SK-N-SH treated with all-trans-retinoic acid at 6 μM for 48 hours (cell line): Measurements from ENCODE around the gene ZNF808.
"Not testable (repeated sequence)": the region's sequence is repeated elsewhere in the genome, so short reads cannot be mapped to it uniquely, and the experiment has no call there.

ENCODE experiments used
- ATAC-seq: fragments of 200-7000 bp; cut with Tn5 transposase; 3 replicates; pipeline ENCODE4 v1.9.1; 2020; ENCODE audit warnings: mild to moderate bottlenecking, moderate library complexity
- BACH2 ChIP-seq: fragments of 250-450 bp; sonication (Bioruptor Pico); IDR thresholded peaks from 2 replicates; pipeline ENCODE4 v1.9.0; 2021; ENCODE audit warnings: mild to moderate bottlenecking, borderline replicate concordance
- CSDC2 ChIP-seq: fragments of 250-450 bp; sonication (Bioruptor Pico); IDR thresholded peaks from 2 replicates; pipeline ENCODE4 v1.5.0; 2020; ENCODE audit warnings: mild to moderate bottlenecking, moderate library complexity
- ESRRG ChIP-seq: fragments of 250-450 bp; sonication (Bioruptor Pico); IDR thresholded peaks from 2 replicates; pipeline ENCODE4 v1.6.1; 2021; ENCODE audit warnings: mild to moderate bottlenecking
- GLIS3 ChIP-seq: fragments of 250-450 bp; sonication (Bioruptor Pico); IDR thresholded peaks from 2 replicates; pipeline ENCODE4 v1.5.0; 2020; ENCODE audit warnings: mild to moderate bottlenecking, moderate library complexity
- OSR1 ChIP-seq: fragments of 250-450 bp; sonication (Bioruptor Pico); IDR thresholded peaks from 2 replicates; pipeline ENCODE4 v1.8.0; 2022; ENCODE audit warnings: moderate library complexity, mild to moderate bottlenecking, inconsistent platforms
- PPARA ChIP-seq: fragments of 250-450 bp; sonication (Bioruptor Pico); IDR thresholded peaks from 2 replicates; pipeline ENCODE4 v1.5.0; 2020; ENCODE audit warnings: mild to moderate bottlenecking, borderline replicate concordance
- SNAI2 ChIP-seq: fragments of 250-450 bp; sonication (Bioruptor Pico); IDR thresholded peaks from 2 replicates; pipeline ENCODE4 v1.5.0; 2020; ENCODE audit warnings: mild to moderate bottlenecking, moderate library complexity
- TCF4 ChIP-seq: fragments of 250-450 bp; sonication (Bioruptor Pico); IDR thresholded peaks from 2 replicates; pipeline ENCODE4 v1.8.0; 2021; ENCODE audit warnings: mild to moderate bottlenecking, moderate library complexity, borderline replicate concordance
- ZNF565 ChIP-seq: fragments of 450-650 bp; formaldehyde crosslinking; conservative IDR thresholded peaks from 2 replicates; pipeline ENCODE4 v1.5.0; 2020; ENCODE audit warnings: low read depth, mild to moderate bottlenecking, moderate library complexity
- ZNF70 ChIP-seq: fragments of 450-650 bp; formaldehyde crosslinking; IDR thresholded peaks from 2 replicates; pipeline ENCODE4 v1.5.0; 2020; ENCODE audit warnings: mild to moderate bottlenecking, moderate library complexity
- ZNF8 ChIP-seq: fragments of 450-650 bp; formaldehyde crosslinking; IDR thresholded peaks from 2 replicates; pipeline ENCODE4 v1.5.0; 2020; ENCODE audit warnings: mild to moderate bottlenecking, moderate library complexity
- TF ChIP-seq, protein P1 (sequence below): fragments of 250-450 bp; sonication (Bioruptor Pico); IDR thresholded peaks from 2 replicates; pipeline ENCODE4 v1.8.0; 2020; ENCODE audit warnings: mild to moderate bottlenecking, moderate library complexity, borderline replicate concordance
- TF ChIP-seq, protein P2 (sequence below): fragments of 250-450 bp; sonication (Bioruptor Pico); IDR thresholded peaks from 2 replicates; pipeline ENCODE4 v1.5.1; 2021; ENCODE audit warnings: mild to moderate bottlenecking, moderate library complexity
- TF ChIP-seq, protein P3 (sequence below): fragments of 250-450 bp; sonication (Bioruptor Pico); IDR thresholded peaks from 2 replicates; pipeline ENCODE4 v1.5.1; 2020; ENCODE audit warnings: low read depth, mild to moderate bottlenecking, moderate library complexity
- TF ChIP-seq, protein P4 (sequence below): fragments of 250-450 bp; sonication (Bioruptor Pico); IDR thresholded peaks from 2 replicates; pipeline ENCODE4 v1.8.0; 2021; ENCODE audit warnings: low read depth, mild to moderate bottlenecking, moderate library complexity, borderline replicate concordance

The ZNF808 gene

DNA sequence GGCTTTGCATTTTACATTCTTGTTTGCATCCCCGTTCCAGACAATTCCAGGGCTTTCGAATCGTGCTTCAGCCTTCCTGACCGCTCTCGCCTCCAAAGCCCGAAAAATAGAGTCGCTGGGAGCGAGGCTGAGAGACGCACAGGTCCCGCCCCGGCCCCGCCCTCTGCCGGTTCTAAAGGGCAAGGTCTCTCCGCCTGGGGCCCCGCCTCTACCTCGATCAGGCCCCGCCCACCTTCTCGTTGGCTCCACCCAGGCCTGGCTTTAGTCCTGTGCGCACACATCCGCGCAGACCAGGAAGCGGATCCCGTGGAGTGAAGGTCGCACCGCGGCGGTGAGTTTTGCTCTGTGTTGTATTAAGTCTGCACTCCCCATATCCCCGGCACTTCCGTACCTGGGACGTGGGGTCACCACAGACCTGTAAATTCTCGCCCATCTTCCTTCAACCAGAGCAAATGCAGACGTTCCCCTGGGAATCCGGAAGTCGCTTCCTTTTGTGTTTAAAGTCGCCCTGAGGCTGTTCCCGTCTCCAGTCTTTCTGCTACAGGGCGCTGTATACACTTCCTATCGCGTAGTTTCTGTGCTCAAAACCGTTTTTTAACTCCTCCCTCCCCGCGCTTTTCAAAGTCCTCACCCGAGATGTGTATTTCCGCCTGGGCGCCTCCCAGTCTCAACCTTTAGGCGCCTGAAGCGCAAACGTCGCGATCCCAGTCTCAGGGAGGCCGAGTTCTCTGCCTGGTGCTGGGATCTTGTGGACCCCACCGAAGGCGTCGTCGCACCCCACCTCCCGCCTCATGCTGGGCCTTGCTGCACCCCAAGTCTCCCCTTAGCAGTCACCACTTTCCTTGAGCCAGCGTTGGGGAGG, 42.8 kb downstream of the ZNF808 start, which contains the start of gene ZNF701:
Gene ZNF701, plus strand, starts transcription at position 288 of the 862 bp plus-strand sequence. CDS start 3,861 bp downstream, outside the sequence.
- no peak for TF ChIP-seq BACH2 (CRISPR knock-in tag)
- no peak for TF ChIP-seq ZNF8 (CRISPR knock-in tag)
- TF ChIP-seq ESRRG (CRISPR knock-in tag), result no peak

DNA sequence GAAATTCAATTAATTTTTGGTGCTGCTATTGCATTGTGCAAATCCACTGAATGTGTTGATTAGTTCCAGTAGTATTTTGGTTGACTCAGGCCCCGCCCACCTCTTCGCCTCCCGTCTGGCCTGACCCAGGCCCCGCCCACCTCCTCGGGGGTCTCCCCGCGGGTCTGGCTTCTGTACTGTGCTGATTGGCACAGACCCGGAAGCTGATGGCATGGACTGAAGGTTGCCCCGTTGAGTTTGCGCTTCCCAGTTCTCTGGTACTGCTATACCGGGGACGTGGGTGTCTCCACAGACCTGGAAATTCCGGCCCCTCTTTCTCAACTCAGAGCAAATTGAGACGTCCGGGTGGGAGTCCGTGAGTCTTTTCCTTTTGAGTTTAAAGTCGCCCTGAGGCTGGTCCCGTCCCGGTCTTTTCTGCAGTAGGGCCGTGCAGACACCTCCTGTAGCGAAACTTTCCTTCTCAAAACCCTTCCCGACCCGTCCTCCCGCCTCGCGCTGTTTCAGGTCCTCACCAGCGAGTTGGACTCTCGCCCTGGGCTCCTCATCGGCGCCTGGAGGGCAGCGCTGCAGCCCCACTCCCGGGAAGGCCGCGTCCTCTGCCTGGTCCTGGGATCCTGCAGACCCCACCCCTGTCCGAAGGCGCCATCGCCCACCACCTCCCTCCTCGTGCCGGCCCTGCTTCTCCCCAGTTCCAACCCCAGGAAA, 57.4 kb downstream of the ZNF808 start:
- TF ChIP-seq ZNF70 (CRISPR knock-in tag), result no peak
- TF ChIP-seq TCF4 (CRISPR knock-in tag), result no peak
- TF ChIP-seq, protein P1, sequence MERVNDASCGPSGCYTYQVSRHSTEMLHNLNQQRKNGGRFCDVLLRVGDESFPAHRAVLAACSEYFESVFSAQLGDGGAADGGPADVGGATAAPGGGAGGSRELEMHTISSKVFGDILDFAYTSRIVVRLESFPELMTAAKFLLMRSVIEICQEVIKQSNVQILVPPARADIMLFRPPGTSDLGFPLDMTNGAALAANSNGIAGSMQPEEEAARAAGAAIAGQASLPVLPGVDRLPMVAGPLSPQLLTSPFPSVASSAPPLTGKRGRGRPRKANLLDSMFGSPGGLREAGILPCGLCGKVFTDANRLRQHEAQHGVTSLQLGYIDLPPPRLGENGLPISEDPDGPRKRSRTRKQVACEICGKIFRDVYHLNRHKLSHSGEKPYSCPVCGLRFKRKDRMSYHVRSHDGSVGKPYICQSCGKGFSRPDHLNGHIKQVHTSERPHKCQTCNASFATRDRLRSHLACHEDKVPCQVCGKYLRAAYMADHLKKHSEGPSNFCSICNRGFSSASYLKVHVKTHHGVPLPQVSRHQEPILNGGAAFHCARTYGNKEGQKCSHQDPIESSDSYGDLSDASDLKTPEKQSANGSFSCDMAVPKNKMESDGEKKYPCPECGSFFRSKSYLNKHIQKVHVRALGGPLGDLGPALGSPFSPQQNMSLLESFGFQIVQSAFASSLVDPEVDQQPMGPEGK (CRISPR knock-in tag), result no peak
- no peak for TF ChIP-seq ZNF565 (CRISPR knock-in tag)
- no peak for TF ChIP-seq GLIS3 (CRISPR knock-in tag)
- no peak for TF ChIP-seq OSR1 (CRISPR knock-in tag)
- no peak for TF ChIP-seq PPARA (CRISPR knock-in tag)
- no peak for TF ChIP-seq CSDC2 (CRISPR knock-in tag)
- TF ChIP-seq, protein P2, sequence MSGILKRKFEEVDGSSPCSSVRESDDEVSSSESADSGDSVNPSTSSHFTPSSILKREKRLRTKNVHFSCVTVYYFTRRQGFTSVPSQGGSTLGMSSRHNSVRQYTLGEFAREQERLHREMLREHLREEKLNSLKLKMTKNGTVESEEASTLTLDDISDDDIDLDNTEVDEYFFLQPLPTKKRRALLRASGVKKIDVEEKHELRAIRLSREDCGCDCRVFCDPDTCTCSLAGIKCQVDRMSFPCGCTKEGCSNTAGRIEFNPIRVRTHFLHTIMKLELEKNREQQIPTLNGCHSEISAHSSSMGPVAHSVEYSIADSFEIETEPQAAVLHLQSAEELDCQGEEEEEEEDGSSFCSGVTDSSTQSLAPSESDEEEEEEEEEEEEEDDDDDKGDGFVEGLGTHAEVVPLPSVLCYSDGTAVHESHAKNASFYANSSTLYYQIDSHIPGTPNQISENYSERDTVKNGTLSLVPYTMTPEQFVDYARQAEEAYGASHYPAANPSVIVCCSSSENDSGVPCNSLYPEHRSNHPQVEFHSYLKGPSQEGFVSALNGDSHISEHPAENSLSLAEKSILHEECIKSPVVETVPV (CRISPR knock-in tag), result no peak
- TF ChIP-seq BACH2 (CRISPR knock-in tag), result no peak

More for the DNA sequence above, 42.8 kb downstream of the ZNF808 start, which contains the start of gene ZNF701:
- ATAC-seq, result peak; percentile 99

DNA sequence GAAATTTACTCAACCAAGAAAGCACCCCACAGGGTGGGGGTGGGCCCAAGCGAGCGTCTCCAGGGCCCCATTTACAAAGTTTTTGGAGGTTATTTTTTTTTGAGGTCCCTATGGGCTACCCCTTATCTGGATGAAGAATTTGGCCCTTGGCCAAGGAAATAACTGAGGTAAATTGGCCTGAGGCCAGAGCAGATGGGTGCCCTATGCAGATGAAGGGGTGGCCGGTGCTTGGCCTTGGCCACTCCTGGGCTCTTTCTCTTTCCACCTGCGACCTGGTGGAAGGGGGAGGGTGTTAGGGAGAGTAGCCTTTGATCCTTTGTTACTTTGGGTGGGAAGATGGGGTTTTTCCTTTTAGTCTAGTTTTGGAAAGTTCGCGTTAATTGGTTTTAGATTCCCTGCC, 58.1 kb downstream of the ZNF808 start:
- ATAC-seq, result no peak
- no peak for TF ChIP-seq ZNF565 (CRISPR knock-in tag)

More for the DNA sequence above, 57.4 kb downstream of the ZNF808 start:
- ATAC-seq, result no peak

DNA sequence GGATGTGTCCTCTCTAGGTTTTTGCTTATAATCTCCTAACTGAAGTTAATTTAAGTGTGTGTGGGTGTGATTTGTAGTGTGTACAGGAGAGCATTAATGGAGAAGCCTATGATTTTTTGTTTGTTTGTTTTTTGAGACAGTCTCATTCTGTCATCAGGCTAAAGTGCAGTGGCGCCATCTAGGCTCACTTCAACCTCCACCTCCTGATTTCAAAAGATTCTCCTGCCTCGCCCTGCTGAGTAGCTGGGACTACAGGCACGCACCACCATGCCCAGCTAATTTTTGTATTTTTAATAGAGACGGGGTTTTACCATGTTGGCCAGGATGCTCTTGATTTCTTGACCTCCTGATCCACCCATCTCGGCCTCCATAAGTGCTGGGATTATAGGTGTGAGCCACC, 63.3 kb downstream of the ZNF808 start:
- no peak for TF ChIP-seq GLIS3 (CRISPR knock-in tag)
- TF ChIP-seq, protein P3, sequence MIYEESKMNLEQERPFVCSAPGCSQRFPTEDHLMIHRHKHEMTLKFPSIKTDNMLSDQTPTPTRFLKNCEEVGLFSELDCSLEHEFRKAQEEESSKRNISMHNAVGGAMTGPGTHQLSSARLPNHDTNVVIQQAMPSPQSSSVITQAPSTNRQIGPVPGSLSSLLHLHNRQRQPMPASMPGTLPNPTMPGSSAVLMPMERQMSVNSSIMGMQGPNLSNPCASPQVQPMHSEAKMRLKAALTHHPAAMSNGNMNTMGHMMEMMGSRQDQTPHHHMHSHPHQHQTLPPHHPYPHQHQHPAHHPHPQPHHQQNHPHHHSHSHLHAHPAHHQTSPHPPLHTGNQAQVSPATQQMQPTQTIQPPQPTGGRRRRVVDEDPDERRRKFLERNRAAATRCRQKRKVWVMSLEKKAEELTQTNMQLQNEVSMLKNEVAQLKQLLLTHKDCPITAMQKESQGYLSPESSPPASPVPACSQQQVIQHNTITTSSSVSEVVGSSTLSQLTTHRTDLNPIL (CRISPR knock-in tag), result no peak
- TF ChIP-seq, all 23 proteins: peak for 0
- no peak for ATAC-seq

DNA sequence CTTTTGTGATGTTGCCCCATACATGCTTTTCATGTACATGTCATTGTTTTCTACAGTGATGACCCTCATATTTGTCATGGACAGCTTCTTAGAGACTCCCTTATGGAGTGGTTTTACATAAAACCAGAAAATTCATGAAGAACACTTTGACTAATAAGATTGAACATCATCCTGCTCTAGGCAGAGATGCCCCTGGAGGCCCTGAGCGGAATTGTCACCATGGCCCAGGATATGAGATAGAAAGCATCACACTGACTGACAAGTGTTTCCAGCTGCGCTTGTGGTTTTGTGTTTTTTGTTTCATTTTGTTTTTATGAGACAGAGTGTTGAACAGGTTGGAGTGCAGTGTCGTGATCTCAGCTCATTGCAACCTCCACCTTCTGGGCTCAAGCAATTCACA, 64.8 kb downstream of the ZNF808 start:
- ATAC-seq, result no peak
- TF ChIP-seq SNAI2 (CRISPR knock-in tag), result no peak

DNA sequence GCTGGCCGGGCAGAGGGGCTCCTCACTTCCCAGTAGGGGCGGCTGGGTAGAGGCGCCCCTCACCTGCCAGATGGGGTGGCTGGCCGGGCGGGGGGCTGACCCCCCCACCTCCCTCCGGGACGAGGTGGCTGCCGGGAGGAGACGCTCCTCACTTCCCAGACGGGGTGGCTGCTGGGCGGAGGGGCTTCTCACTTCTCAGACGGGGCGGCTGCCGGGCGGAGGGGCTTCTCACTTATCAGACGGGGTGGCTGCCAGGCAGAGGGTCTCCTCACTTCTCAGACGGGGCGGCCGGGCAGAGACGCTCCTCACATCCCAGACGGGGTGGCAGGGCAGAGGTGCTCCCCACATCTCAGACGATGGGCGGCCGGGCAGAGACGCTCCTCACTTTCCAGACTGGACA, 66.0 kb downstream of the ZNF808 start:
- ATAC-seq, result not testable (repeated sequence)

DNA sequence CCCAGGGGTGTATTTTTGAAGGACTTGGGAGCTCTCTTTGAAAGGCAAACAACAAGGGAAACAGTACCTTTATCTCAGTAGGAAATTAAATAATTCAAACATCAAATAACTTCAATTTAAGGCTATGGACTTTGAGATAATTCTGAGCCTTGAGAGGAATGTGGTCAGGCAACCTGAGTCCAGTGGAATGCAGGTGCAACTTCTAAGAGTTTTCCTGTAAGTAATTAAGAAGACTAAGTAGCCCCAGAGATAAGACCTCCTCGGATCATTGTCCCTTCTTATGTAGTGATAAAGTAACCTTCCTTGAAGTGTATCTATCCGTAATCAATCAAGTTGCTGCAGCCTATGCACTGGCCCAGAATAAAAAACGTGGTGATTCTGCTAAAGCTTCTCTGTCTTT, 71.8 kb downstream of the ZNF808 start:
- no peak for ATAC-seq
- TF ChIP-seq PPARA (CRISPR knock-in tag) (no peak), ESRRG (CRISPR knock-in tag) (no peak), ZNF70 (CRISPR knock-in tag) (no peak)
- TF ChIP-seq, protein P4, sequence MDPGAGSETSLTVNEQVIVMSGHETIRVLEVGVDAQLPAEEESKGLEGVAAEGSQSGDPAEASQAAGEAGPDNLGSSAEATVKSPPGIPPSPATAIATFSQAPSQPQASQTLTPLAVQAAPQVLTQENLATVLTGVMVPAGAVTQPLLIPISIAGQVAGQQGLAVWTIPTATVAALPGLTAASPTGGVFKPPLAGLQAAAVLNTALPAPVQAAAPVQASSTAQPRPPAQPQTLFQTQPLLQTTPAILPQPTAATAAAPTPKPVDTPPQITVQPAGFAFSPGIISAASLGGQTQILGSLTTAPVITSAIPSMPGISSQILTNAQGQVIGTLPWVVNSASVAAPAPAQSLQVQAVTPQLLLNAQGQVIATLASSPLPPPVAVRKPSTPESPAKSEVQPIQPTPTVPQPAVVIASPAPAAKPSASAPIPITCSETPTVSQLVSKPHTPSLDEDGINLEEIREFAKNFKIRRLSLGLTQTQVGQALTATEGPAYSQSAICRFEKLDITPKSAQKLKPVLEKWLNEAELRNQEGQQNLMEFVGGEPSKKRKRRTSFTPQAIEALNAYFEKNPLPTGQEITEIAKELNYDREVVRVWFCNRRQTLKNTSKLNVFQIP, result no peak
